PC-9 (cell line): ENCODE results near the gene EBPL.
"Not testable (repeated sequence)": the region's sequence is repeated elsewhere in the genome, so short reads cannot be mapped to it uniquely, and the experiment has no call there.

Experiments
- EZH2 ChIP-seq: fragments of 200-600 bp; sonication (generic); IDR thresholded peaks from 2 replicates; pipeline ENCODE4 v1.8.0; 2017; ENCODE audit warnings: antibody characterized with exemption, low read depth
- TF ChIP-seq, protein P1 (sequence below): fragments of 200-600 bp; sonication (generic); conservative IDR thresholded peaks from 2 replicates; pipeline ENCODE4 v1.6.1; 2017; ENCODE audit warnings: mixed run types, antibody characterized with exemption, mild to moderate bottlenecking, moderate library complexity

DNA sequence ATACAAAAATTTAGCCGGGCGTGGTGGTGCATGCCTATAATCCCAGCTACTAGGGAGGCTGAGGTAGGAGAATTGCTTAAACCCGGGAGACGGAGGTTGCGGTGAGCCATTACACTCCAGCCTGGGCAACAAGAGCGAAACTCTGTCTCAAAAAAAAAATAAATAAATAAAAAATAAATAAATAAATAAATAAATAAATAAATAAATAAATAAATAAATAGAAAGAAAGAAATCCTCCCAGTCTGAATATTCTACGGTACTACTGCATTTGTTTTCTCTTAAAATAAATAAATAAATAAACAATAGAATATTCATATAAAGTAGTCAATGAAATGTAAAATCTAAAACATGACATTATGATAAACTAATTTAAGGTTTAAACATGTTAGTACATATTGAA, 13.0 kb upstream of the EBPL start:
- TF ChIP-seq, protein P1, sequence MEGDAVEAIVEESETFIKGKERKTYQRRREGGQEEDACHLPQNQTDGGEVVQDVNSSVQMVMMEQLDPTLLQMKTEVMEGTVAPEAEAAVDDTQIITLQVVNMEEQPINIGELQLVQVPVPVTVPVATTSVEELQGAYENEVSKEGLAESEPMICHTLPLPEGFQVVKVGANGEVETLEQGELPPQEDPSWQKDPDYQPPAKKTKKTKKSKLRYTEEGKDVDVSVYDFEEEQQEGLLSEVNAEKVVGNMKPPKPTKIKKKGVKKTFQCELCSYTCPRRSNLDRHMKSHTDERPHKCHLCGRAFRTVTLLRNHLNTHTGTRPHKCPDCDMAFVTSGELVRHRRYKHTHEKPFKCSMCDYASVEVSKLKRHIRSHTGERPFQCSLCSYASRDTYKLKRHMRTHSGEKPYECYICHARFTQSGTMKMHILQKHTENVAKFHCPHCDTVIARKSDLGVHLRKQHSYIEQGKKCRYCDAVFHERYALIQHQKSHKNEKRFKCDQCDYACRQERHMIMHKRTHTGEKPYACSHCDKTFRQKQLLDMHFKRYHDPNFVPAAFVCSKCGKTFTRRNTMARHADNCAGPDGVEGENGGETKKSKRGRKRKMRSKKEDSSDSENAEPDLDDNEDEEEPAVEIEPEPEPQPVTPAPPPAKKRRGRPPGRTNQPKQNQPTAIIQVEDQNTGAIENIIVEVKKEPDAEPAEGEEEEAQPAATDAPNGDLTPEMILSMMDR, result not testable (repeated sequence)
- TF ChIP-seq EZH2, result not testable (repeated sequence)
